Iris pigment epithelial cell (primary cell): ENCODE measurements around the gene SMDT1.
"Not testable (repeated sequence)": the region's sequence is repeated elsewhere in the genome, so short reads cannot be mapped to it uniquely, and the experiment has no call there.

ENCODE experiments used
- DNase-seq: peaks from one replicate; pipeline ENCODE4 v3.0.0-alpha.2; 2011; ENCODE audit warnings: low read depth

The SMDT1 gene

GRCh38 chr22:42070517-42071422 lies 8.7 kb upstream of the SMDT1 start, which contains the start of gene NAGA:
TSS of gene NAGA (minus strand) at chr22:42070812. CDS start at chr22:42070297, 515 bp downstream.
- peak; percentile 99 for DNase-seq

- not testable (repeated sequence) for DNase-seq
Observed at GRCh38 chr22:42071508-42071907, 8.0 kb upstream of the SMDT1 start.

- no peak for DNase-seq
Observed at GRCh38 chr22:42072606-42073330, 6.7 kb upstream of the SMDT1 start.

- DNase-seq: no peak
Observed at GRCh38 chr22:42073621-42074041, 5.9 kb upstream of the SMDT1 start.

GRCh38 chr22:42074132-42074811 lies 5.2 kb upstream of the SMDT1 start, which contains the start of gene PHETA2:
TSS of gene PHETA2 (plus strand) at chr22:42074248. CDS start at chr22:42077294, 3,046 bp downstream.
- DNase-seq: peak; percentile 49

- DNase-seq: no peak
Observed at GRCh38 chr22:42074846-42075676, 4.4 kb upstream of the SMDT1 start.

- no peak for DNase-seq
Observed at GRCh38 chr22:42076764-42077485, 2.6 kb upstream of the SMDT1 start.

GRCh38 chr22:42077486-42078125 lies 1.9 kb upstream of the SMDT1 start:
- no peak for DNase-seq

GRCh38 chr22:42078469-42079318 lies 806 bp upstream of the SMDT1 start:
- DNase-seq: peak; percentile 28

- DNase-seq: peak; percentile 52
Observed at GRCh38 chr22:42080287-42080686, 787 bp downstream of the SMDT1 start.

GRCh38 chr22:42083119-42083518 lies 3.6 kb downstream of the SMDT1 start:
- no peak for DNase-seq

- DNase-seq: no peak
Observed at GRCh38 chr22:42084874-42085273, 5.4 kb downstream of the SMDT1 start.

- no peak for DNase-seq
Observed at GRCh38 chr22:42086051-42086450, 6.6 kb downstream of the SMDT1 start.

- peak; percentile 99 for DNase-seq
Observed at GRCh38 chr22:42090596-42091454, 11.3 kb downstream of the SMDT1 start, which contains the start of gene NDUFA6. TSS of gene NDUFA6 (minus strand) at chr22:42090772. CDS start at chr22:42090744, 28 bp downstream.

- DNase-seq: no peak
Observed at GRCh38 chr22:42091455-42091782, 11.9 kb downstream of the SMDT1 start.

- DNase-seq: no peak
Observed at GRCh38 chr22:42101199-42101598, 21.7 kb downstream of the SMDT1 start.

GRCh38 chr22:42104332-42104860 lies 24.9 kb downstream of the SMDT1 start:
- not testable (repeated sequence) for DNase-seq

GRCh38 chr22:42108848-42109247 lies 29.3 kb downstream of the SMDT1 start:
- no peak for DNase-seq
